ENCODE measurements around the gene ANO5. TPM values are rescaled to one million over a fixed set of nuclear protein-coding genes. Genes with fewer than 3 reads are reported as not detected.

Gene ANO5
- total and polyA plus RNA-seq, 7 donors = 0.23 to 16.8 (median 10.8) TPM

DNA sequence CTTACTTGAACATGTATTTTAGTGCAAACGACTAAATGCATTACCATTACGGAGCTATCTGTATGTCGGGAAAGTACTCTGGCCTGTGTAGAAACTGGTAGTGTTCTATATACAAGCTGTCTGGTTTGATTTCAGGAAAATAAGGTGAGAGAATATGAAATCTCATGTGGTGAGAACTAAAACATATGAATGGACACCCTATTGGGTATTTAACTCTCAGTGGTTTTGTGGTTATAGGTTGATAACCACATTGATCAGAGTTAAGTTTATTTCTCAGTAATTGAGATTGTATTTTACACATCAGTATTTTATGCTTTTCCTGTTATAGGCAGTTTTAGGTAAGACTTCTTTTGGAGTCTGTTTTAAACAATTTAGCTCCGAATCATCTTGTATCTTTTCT, 10.4 kb downstream of the ANO5 start:
- DNase-seq = no peak

DNA sequence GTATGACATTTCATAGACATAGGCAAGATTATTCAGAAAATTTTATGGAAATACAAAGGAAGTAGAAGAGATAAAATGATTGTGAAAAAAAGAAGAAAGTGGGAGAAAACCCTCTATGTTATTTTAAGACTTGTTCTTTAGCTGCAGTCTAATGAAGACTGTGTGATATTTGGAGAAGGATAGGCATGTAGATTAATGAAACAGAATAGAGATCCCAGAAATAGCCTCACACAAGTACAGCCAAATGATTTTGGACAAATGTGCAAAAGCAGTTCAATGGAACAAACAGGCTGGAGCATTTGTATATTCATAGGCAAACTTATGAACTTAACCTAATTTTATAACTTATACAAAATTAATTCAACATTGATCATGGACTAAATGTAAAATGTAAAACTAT, 14.3 kb downstream of the ANO5 start:
- Histone ChIP-seq H3K36me3 (no peaks in the 10 kb centered on the region), H3K27ac (no peak overlapping the region), H3K9me3 (no peaks in the 10 kb centered on the region), H3K4me1 (peaks cover 0 to 6% (median 0%) of the 10 kb centered on the region in 4 donors), H3K4me3 (no peak overlapping the region), H3K27me3 (no peaks in the 10 kb centered on the region)
- no peak for DNase-seq
- TF ChIP-seq EP300 (IDR thresholded peaks at IDR 0.05) (no peak), POLR2A (IDR thresholded peaks at IDR 0.05) (no peak), POLR2AphosphoS5 (IDR thresholded peaks at IDR 0.05) (no peak)
- intact Hi-C loops (cut with DNase I) = no loop called here

More for the DNA sequence above, 10.4 kb downstream of the ANO5 start:
- H3K4me3 ChIP-seq = no peak overlapping the region
- no peak overlapping the region for H3K27ac ChIP-seq
- H3K4me1 ChIP-seq = peaks cover 0 to 6% (median 0%) of the 10 kb centered on the region in 4 donors
- 87 to 90% methylated on average over 4 of the region's 4 CpGs for WGBS, 2 donors
- H3K9me3 ChIP-seq = no peaks in the 10 kb centered on the region
- no peaks in the 10 kb centered on the region for H3K36me3 ChIP-seq
- H3K27me3 ChIP-seq = no peaks in the 10 kb centered on the region
- TF ChIP-seq EP300 (IDR thresholded peaks at IDR 0.05) (no peak), POLR2AphosphoS5 (IDR thresholded peaks at IDR 0.05) (no peak), POLR2A (IDR thresholded peaks at IDR 0.05) (no peak)
- TF ChIP-seq, protein P1, sequence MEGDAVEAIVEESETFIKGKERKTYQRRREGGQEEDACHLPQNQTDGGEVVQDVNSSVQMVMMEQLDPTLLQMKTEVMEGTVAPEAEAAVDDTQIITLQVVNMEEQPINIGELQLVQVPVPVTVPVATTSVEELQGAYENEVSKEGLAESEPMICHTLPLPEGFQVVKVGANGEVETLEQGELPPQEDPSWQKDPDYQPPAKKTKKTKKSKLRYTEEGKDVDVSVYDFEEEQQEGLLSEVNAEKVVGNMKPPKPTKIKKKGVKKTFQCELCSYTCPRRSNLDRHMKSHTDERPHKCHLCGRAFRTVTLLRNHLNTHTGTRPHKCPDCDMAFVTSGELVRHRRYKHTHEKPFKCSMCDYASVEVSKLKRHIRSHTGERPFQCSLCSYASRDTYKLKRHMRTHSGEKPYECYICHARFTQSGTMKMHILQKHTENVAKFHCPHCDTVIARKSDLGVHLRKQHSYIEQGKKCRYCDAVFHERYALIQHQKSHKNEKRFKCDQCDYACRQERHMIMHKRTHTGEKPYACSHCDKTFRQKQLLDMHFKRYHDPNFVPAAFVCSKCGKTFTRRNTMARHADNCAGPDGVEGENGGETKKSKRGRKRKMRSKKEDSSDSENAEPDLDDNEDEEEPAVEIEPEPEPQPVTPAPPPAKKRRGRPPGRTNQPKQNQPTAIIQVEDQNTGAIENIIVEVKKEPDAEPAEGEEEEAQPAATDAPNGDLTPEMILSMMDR (IDR thresholded peaks at IDR 0.05) = no peak
- intact Hi-C loops (cut with DNase I) = no loop called here

DNA sequence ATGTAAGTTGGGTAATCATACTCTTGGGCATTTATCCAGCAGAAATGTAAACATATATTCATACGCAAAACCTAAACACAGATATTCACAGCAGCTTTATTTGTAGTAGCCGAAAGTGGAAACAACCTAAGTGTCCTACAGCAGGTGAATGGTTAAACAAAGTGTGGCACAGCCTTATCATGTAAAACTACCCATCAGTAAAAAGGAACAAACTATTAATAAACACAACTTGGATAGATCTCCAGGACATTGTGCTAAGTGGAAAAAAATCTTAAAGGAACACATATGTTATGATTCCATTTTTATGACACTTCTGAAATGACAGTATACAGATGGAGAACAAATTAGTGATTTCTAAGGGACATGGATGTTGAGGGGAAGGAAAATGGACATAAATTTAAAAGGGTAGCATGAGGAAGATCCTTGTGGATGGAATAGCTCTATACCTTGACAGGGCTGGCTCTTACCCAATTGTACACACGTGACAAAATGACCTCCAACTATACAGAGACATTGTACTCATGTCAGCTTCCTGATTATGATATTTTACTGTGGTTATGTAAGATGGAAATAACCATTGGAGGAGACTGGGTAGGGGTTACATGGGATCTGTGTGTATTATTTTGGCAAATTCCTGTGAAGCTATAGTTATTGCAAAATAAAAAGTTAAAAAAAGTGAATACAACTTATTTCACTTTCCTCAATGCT, 15.4 kb downstream of the ANO5 start:
- H3K9me3 ChIP-seq = no peaks in the 10 kb centered on the region
- H3K4me1 ChIP-seq = peaks cover 0 to 6% (median 0%) of the 10 kb centered on the region in 4 donors
- H3K4me3 ChIP-seq = no peak overlapping the region
- intact Hi-C loops (cut with DNase I) = no loop called here
- DNase-seq = no peak
- no peak overlapping the region for H3K27ac ChIP-seq
- H3K27me3 ChIP-seq = no peaks in the 10 kb centered on the region
- no peaks in the 10 kb centered on the region for H3K36me3 ChIP-seq
- WGBS, 2 donors = 28 to 60% methylated on average over 3 of the region's 3 CpGs
- TF ChIP-seq EP300 (IDR thresholded peaks at IDR 0.05) (no peak), POLR2AphosphoS5 (IDR thresholded peaks at IDR 0.05) (no peak), POLR2A (IDR thresholded peaks at IDR 0.05) (no peak)
- TF ChIP-seq, protein P1 (IDR thresholded peaks at IDR 0.05) = no peak

DNA sequence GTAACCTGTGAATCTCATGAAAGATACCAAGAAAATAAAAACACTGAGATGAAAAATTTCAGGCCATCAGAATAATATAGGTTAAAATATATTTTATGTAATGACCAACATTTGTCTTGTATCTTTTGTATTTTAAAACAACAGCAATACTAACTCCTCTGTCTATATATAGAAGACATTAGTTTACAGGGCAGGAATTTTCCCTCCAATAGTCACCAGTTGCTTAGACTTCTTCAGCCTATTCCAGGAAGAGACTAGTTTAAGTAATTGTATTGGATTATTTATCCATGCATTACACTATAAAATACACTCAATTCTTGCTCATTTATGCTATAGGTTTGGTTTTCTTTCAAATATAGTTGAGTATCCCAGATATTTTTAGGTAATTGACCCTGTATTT, 24.1 kb downstream of the ANO5 start:
- TF ChIP-seq, protein P1 (IDR thresholded peaks at IDR 0.05) = no peak
- TF ChIP-seq POLR2A (IDR thresholded peaks at IDR 0.05) = no peak
- no peak for TF ChIP-seq EP300 (IDR thresholded peaks at IDR 0.05)
- TF ChIP-seq POLR2AphosphoS5 (IDR thresholded peaks at IDR 0.05) = no peak
- no peaks in the 10 kb centered on the region for H3K9me3 ChIP-seq
- intact Hi-C loops (cut with DNase I) = no loop called here

DNA sequence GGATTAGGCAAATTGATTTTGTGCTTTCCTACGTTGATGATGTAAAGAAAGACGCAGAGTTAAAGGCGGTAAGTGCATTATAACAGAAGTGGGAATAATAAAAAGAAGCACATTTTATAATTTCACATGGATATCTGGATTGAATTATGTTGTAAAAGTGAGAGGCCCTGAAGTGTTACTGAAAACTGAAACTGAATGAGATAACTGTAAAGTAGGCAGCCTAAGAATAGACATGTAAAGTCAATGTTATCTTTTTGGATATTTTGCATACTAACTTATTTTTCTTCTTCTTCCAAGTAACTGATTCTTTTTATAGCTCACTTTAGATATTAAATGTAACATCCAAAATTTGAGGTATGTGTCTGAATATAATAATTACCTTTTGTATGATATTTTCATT, 28.3 kb downstream of the ANO5 start:
- no peaks in the 10 kb centered on the region for H3K4me1 ChIP-seq
- no peak overlapping the region for H3K27ac ChIP-seq
- TF ChIP-seq, protein P1 (IDR thresholded peaks at IDR 0.05) = no peak
- no peak for TF ChIP-seq POLR2AphosphoS5 (IDR thresholded peaks at IDR 0.05)
- no peak for TF ChIP-seq EP300 (IDR thresholded peaks at IDR 0.05)
- no peak for TF ChIP-seq POLR2A (IDR thresholded peaks at IDR 0.05)
- intact Hi-C loops (cut with DNase I) = no loop called here
- peaks cover 0 to 14% (median 0%) of the 10 kb centered on the region in 4 donors for H3K36me3 ChIP-seq
- H3K4me3 ChIP-seq = no peak overlapping the region
- H3K27me3 ChIP-seq = no peaks in the 10 kb centered on the region
- no peak for DNase-seq
- WGBS, 2 donors = 93 to 97% methylated on average over 3 of the region's 3 CpGs
- no peaks in the 10 kb centered on the region for H3K9me3 ChIP-seq

More for the DNA sequence above, 24.1 kb downstream of the ANO5 start:
- no peaks in the 10 kb centered on the region for H3K4me1 ChIP-seq
- no peaks in the 10 kb centered on the region for H3K36me3 ChIP-seq
- no peak overlapping the region for H3K27ac ChIP-seq
- no peak overlapping the region for H3K4me3 ChIP-seq
- DNase-seq = no peak
- H3K27me3 ChIP-seq = no peaks in the 10 kb centered on the region

Data from sigmoid colon (tissue), 7 donors.